AG04449 (cell line): Measurements from ENCODE around the gene CALCOCO2.

Source experiments
- CTCF ChIA-PET: fragments of 350-600 bp; formaldehyde crosslinking; extraction: SDS; loops from one replicate; lab custom pipeline; 2021; ENCODE audit warnings: antibody characterized with exemption; lab: Yijun Ruan, JAX
- POLR2A ChIA-PET: fragments of 400-600, 350-600 bp; formaldehyde crosslinking; extraction: SDS; loops from one replicate; lab custom pipeline; 2020; ENCODE audit warnings: antibody characterized with exemption, inconsistent platforms; lab: Yijun Ruan, JAX
- DNase-seq: peaks from one replicate; pipeline ENCODE4 v3.0.0-alpha.2; 2010; ENCODE audit warnings: low read depth, low spot score
- H3K4me3 ChIP-seq: 2 replicates; pipeline ENCODE4 v1.5.1; 2011; ENCODE audit warnings: low read depth, mild to moderate bottlenecking, control low read depth, low read length
- TF ChIP-seq, protein P1 (sequence below): IDR thresholded peaks from one replicate; pipeline ENCODE4 v1.5.1; 2011; ENCODE audit warnings: mild to moderate bottlenecking, moderate library complexity, low read length, control low read depth, inconsistent platforms; ENCODE audit not compliant: insufficient read depth; ENCODE audit errors: missing control alignments

The CALCOCO2 gene, protein sequence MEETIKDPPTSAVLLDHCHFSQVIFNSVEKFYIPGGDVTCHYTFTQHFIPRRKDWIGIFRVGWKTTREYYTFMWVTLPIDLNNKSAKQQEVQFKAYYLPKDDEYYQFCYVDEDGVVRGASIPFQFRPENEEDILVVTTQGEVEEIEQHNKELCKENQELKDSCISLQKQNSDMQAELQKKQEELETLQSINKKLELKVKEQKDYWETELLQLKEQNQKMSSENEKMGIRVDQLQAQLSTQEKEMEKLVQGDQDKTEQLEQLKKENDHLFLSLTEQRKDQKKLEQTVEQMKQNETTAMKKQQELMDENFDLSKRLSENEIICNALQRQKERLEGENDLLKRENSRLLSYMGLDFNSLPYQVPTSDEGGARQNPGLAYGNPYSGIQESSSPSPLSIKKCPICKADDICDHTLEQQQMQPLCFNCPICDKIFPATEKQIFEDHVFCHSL

DNA sequence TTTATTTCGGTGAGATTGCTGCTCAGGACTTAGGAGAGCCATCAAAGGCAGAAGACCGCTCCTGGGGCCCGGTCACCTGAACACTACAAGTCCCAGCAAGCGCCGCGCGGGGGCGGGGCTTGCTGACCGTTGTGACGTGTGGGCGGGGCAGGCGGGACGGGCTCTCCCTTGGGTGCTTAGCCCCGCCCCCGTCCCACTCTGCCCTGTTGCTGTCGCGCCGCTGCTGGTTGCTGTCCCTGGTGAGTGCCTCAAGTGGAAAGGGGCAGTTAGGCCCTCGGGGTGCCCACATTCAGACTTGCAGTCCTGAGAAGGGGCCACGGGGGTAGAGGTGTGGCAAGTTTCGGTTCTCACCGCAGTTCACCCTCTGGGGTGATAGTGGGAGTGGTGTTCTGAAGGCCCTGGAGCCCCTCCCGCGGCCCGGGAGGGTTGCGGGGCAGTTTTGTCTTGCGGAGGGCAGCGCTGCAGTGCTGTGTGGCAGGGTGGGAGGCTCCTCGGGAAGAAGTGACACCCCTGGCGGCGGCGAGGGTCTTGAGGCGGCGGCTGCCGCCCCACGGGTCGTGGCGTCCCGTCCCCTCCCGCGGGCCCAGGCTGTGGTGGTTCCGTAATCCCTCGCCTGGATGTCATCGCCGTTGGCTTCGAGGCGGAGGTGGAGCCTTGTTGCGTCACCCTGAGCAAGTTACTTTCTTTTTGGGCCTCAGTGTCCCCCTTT is at the start of gene CALCOCO2:
Gene CALCOCO2, plus strand, starts transcription at position 196 of the 709 bp plus-strand sequence. CDS start 10,673 bp downstream, outside the sequence.
- TF ChIP-seq, protein P1, sequence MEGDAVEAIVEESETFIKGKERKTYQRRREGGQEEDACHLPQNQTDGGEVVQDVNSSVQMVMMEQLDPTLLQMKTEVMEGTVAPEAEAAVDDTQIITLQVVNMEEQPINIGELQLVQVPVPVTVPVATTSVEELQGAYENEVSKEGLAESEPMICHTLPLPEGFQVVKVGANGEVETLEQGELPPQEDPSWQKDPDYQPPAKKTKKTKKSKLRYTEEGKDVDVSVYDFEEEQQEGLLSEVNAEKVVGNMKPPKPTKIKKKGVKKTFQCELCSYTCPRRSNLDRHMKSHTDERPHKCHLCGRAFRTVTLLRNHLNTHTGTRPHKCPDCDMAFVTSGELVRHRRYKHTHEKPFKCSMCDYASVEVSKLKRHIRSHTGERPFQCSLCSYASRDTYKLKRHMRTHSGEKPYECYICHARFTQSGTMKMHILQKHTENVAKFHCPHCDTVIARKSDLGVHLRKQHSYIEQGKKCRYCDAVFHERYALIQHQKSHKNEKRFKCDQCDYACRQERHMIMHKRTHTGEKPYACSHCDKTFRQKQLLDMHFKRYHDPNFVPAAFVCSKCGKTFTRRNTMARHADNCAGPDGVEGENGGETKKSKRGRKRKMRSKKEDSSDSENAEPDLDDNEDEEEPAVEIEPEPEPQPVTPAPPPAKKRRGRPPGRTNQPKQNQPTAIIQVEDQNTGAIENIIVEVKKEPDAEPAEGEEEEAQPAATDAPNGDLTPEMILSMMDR = no peak
- ChIA-PET CTCF (interaction anchor here (0.7 to 3.2 kb wide), 11 partner anchors 8 to 159 kb away, joined by 3 to 18 read pairs (median 5); no protein-coding TSS in a partner anchor), POLR2A (interaction anchor here (0.6 kb wide), 1 partner anchor 88 kb away, joined by 4 read pairs; no protein-coding TSS in a partner anchor)
- DNase-seq = peak; percentile 42
- peak within 1 kb of the TSS; percentile 100 for H3K4me3 ChIP-seq

DNA sequence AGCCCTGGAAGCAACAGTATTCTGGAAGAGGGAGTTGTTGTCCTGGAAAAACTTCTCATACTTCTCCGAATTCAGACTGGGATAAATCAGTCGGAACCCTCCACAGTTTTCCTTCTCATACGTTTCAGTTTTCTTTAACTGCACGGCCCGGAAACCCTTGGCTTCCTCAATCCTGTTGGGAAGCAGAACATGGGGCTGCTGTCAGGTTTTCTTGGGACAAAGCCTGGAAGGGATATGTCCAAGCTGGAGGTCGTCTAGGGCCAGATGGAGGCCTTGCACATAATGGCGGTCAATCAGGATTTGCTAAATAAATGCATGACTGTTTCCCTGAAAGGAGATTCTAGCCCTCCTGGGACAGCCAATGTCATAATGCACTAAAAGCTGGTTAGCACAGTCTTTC is 43.0 kb upstream of the CALCOCO2 start:
- no peak overlapping the region for H3K4me3 ChIP-seq
- CTCF ChIA-PET = interaction anchor here (1.1 to 14.9 kb wide), 11 partner anchors 9 to 124 kb away, joined by 3 to 353 read pairs (median 5); partner anchors contain the start of genes HOXB13, PRAC1 and PRAC2
- POLR2A ChIA-PET = no interaction called here
- TF ChIP-seq, protein P1 = no peak
- no peak for DNase-seq

- no peak for DNase-seq
- ChIA-PET POLR2A (interaction anchor here (1.0 kb wide), 1 partner anchor 67 kb away, joined by 3 read pairs; the partner anchor contains the start of gene PRAC2), CTCF (interaction anchor here (0.6 to 14.9 kb wide), 40 partner anchors 9 to 469 kb away, joined by 3 to 353 read pairs (median 5); partner anchors contain the start of genes CALCOCO2, HOXB13, PRAC1 and PRAC2)
- no peak overlapping the region for H3K4me3 ChIP-seq
- TF ChIP-seq, protein P1 = no peak
Measured at GRCh38 chr17:48790607-48791127, 40.2 kb upstream of the CALCOCO2 start.

DNA sequence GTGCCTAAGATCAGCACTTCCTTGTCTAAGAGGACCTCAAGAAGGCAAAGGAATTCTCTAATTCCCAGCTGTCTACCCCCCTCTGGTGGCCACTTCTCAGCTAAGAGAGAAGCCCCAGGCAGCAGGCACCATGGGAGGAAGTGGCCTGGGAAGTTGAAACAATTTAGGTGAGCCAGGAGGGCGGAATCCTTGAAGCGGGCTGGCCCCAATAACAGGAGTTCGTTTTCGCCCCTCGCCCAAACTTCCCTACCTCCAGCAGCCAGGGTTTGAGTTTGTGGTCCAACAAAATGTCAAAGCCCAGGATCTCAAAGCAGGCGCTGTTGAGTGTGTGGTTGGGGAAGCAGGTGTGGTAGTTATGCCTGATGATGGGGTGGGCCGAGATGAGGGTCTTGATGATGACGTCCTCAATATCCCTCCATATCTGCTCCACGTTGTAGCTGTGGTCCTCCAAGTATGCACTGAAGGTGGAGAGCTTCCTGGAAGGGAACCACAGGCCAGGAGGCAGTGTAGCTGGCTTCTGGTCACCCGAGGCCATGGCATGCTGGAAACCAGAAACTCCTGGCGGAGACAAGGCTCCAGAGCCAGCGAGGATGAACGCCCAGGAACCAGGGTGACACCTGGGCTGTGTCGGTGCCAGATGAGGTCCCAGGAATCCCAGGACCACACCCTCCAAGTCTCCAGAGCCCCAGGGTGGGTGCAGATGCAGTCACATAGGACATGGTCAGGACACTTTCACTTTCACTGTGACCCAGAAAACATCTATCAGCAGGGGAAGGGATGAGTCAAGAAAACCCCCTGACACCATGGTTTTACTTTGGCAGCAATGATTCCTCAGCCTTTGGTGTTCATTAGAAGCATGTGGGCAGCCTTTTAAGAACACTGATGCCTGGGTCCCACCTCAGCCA is 39.5 kb upstream of the CALCOCO2 start:
- POLR2A ChIA-PET = interaction anchor here (1.0 kb wide), 1 partner anchor 68 kb away, joined by 3 read pairs; the partner anchor contains the start of gene PRAC2
- CTCF ChIA-PET = interaction anchor here (0.6 to 14.9 kb wide), 39 partner anchors 8 to 469 kb away, joined by 3 to 353 read pairs (median 5); partner anchors contain the start of genes CALCOCO2, HOXB13, PRAC1 and PRAC2
- H3K4me3 ChIP-seq = no peak overlapping the region
- peak; percentile 45 for DNase-seq
- TF ChIP-seq, protein P1 = peak; percentile 82

- no peak overlapping the region for H3K4me3 ChIP-seq
- ChIA-PET CTCF (interaction anchor here (1.3 to 14.9 kb wide), 20 partner anchors 8 to 130 kb away, joined by 3 to 353 read pairs (median 7); partner anchors contain the start of genes CALCOCO2, HOXB13, PRAC1 and PRAC2), POLR2A (no interaction called here)
- TF ChIP-seq, protein P1 = no peak
- no peak for DNase-seq
Measured at GRCh38 chr17:48792033-48792798, 38.6 kb upstream of the CALCOCO2 start.
